ENCODE data around the gene LRRC32. TPM values are rescaled to one million over a fixed set of nuclear protein-coding genes. Genes with fewer than 3 reads are reported as not detected.

Gene LRRC32
- total RNA-seq, 3 donors from 2014 or later = 10.4 to 20.3 (median 18.6) TPM

GRCh38 chr11:76698321-76699043, 27.9 kb upstream of the LRRC32 start:
- DNase-seq (peak in 1 of 3 donors; percentile 15), ATAC-seq (no peak)
- Histone ChIP-seq H3K4me3 (no peak overlapping the region), H3K9me3 (no peaks in the 10 kb centered on the region), H3K4me1 (ENCODE audit: low read depth) (no peaks in the 10 kb centered on the region), H3K36me3 (ENCODE audit: low read depth) (no peaks in the 10 kb centered on the region)
- intact Hi-C loops (cut with DNase I, micrococcal nuclease) = no loop called here
- no peak for TF ChIP-seq CTCF (IDR thresholded peaks at IDR 0.05)

GRCh38 chr11:76696756-76697155, 26.2 kb upstream of the LRRC32 start:
- DNase-seq = peak in 1 of 3 donors; percentile 17
- intact Hi-C loops (cut with DNase I, micrococcal nuclease) = no loop called here
- no peak for TF ChIP-seq CTCF (IDR thresholded peaks at IDR 0.05)
- Histone ChIP-seq H3K36me3 (ENCODE audit: low read depth) (no peaks in the 10 kb centered on the region), H3K9me3 (no peaks in the 10 kb centered on the region), H3K4me3 (no peak overlapping the region), H3K4me1 (ENCODE audit: low read depth) (no peaks in the 10 kb centered on the region)
- no peak for ATAC-seq

GRCh38 chr11:76695771-76696170, 25.2 kb upstream of the LRRC32 start:
- TF ChIP-seq CTCF (IDR thresholded peaks at IDR 0.05) = no peak
- Histone ChIP-seq H3K4me3 (no peak overlapping the region), H3K4me1 (ENCODE audit: low read depth) (no peaks in the 10 kb centered on the region), H3K36me3 (ENCODE audit: low read depth) (no peaks in the 10 kb centered on the region), H3K9me3 (no peaks in the 10 kb centered on the region)
- ATAC-seq (no peak), DNase-seq (peak in 1 of 3 donors; percentile 24)
- intact Hi-C loops (cut with DNase I, micrococcal nuclease) = no loop called here

DNA sequence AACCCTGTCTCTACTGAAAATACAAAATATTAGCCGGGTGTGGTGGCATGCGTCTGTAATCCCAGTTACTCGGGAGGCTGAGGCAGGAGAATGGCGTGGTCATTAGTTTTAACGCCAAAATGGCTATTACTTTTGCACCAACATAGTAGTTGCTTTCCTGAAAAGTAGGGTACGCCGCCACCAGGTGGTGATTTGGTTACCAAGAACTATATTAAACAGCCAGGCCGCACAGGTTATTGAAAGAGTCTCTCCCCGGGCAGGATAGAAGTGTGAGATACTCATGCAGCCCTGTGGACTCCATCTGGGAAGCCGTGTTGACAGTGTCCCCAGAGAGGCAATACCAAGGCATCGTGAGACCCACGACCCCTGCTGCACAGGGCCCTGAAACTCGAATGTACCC, 24.6 kb upstream of the LRRC32 start:
- DNase-seq = no peak
- no peak overlapping the region for H3K4me3 ChIP-seq
- no peak for ATAC-seq
- no peak for TF ChIP-seq CTCF (IDR thresholded peaks at IDR 0.05)
- no peaks in the 10 kb centered on the region for H3K4me1 ChIP-seq (ENCODE audit: low read depth)
- intact Hi-C loops (cut with DNase I, micrococcal nuclease) = no loop called here
- no peaks in the 10 kb centered on the region for H3K36me3 ChIP-seq (ENCODE audit: low read depth)
- H3K9me3 ChIP-seq = no peaks in the 10 kb centered on the region

GRCh38 chr11:76694664-76695063, 24.1 kb upstream of the LRRC32 start:
- no peaks in the 10 kb centered on the region for H3K9me3 ChIP-seq
- intact Hi-C loops (cut with DNase I, micrococcal nuclease) = no loop called here
- H3K36me3 ChIP-seq (ENCODE audit: low read depth) = no peaks in the 10 kb centered on the region
- DNase-seq = no peak
- no peak overlapping the region for H3K4me3 ChIP-seq
- ATAC-seq = no peak
- TF ChIP-seq CTCF (IDR thresholded peaks at IDR 0.05) = no peak
- no peaks in the 10 kb centered on the region for H3K4me1 ChIP-seq (ENCODE audit: low read depth)
